DND-41 (cell line): ENCODE measurements around the gene LUZP1.

Experiments used
- ATAC-seq: fragments of 200-7000 bp; cut with Tn5 transposase; 3 replicates; pipeline ENCODE4 v1.9.1; 2021; ENCODE audit warnings: low read depth; ENCODE audit not compliant: insufficient read depth
- DNase-seq: peaks from one replicate; pipeline ENCODE4 v3.0.0-alpha.2; 2020
- H2AFZ ChIP-seq: 2 replicates; pipeline ENCODE4 v1.6.0; 2012; ENCODE audit warnings: low read depth, low read length
- H3K27ac ChIP-seq: 2 replicates; pipeline ENCODE4 v1.5.1; 2012; ENCODE audit warnings: low read length, inconsistent platforms
- H3K27me3 ChIP-seq: fragments of 200-600 bp; sonication (generic); 2 replicates; pipeline ENCODE4 v1.6.0; 2012; ENCODE audit warnings: low read length, mild to moderate bottlenecking, inconsistent platforms; ENCODE audit not compliant: insufficient read depth, poor library complexity
- H3K36me3 ChIP-seq: 2 replicates; pipeline ENCODE4 v1.5.1; 2012; ENCODE audit warnings: low read length, inconsistent platforms; ENCODE audit not compliant: insufficient read depth
- H3K4me1 ChIP-seq: 2 replicates; pipeline ENCODE4 v1.5.1; 2012; ENCODE audit warnings: mild to moderate bottlenecking, low read length; ENCODE audit not compliant: insufficient read depth
- H3K4me2 ChIP-seq: 2 replicates; pipeline ENCODE4 v1.6.0; 2012; ENCODE audit warnings: mild to moderate bottlenecking, moderate library complexity, low read length, inconsistent platforms; ENCODE audit not compliant: insufficient read depth
- H3K4me3 ChIP-seq, 2 experiments: fragments of 200-600 bp in 1 of 2; shearing (Covaris generic) in 1 of 2; 2 replicates each; pipeline ENCODE4 v1.5.1; 2012 to 2016; ENCODE audit warnings: inconsistent platforms in 2 of 2, low read length in 2 of 2, mild to moderate bottlenecking in 2 of 2, low read depth in 1 of 2, moderate library complexity in 1 of 2
- H3K79me2 ChIP-seq: 2 replicates; pipeline ENCODE4 v1.6.0; 2012; ENCODE audit warnings: low read length, inconsistent platforms; ENCODE audit not compliant: insufficient read depth
- H3K9ac ChIP-seq: 2 replicates; pipeline ENCODE4 v1.6.0; 2012; ENCODE audit warnings: low read depth, mild to moderate bottlenecking, inconsistent platforms, low read length, moderate library complexity
- H3K9me3 ChIP-seq: 2 replicates; pipeline ENCODE4 v1.5.1; 2012; ENCODE audit warnings: low read length, moderate library complexity, mild to moderate bottlenecking, inconsistent platforms; ENCODE audit not compliant: insufficient read depth, severe bottlenecking
- H4K20me1 ChIP-seq: 2 replicates; pipeline ENCODE4 v1.6.0; 2012; ENCODE audit warnings: low read length; ENCODE audit not compliant: insufficient read depth
- CTCF ChIP-seq: IDR thresholded peaks from 2 replicates; pipeline ENCODE4 v1.5.1; 2012; ENCODE audit warnings: borderline replicate concordance, low read length, moderate library complexity, mild to moderate bottlenecking; ENCODE audit not compliant: poor library complexity, severe bottlenecking; ENCODE audit errors: extremely low read depth
- EZH2 ChIP-seq: IDR thresholded peaks from 3 replicates; pipeline ENCODE4 v1.6.1; 2012; ENCODE audit warnings: borderline replicate concordance, low read depth, mild to moderate bottlenecking, moderate library complexity, low read length, inconsistent platforms; ENCODE audit not compliant: severe bottlenecking

Gene LUZP1

GRCh38 chr1:23126801-23127200 is 41.9 kb downstream of the LUZP1 start:
- ATAC-seq (no peak), DNase-seq (no peak)
- H3K4me2 ChIP-seq = no peak overlapping the region
- H3K36me3 ChIP-seq = no peaks in the 10 kb centered on the region
- no peaks in the 10 kb centered on the region for H3K27me3 ChIP-seq
- H3K79me2 ChIP-seq = peaks cover 50% of the 10 kb centered on the region
- H3K4me3 ChIP-seq = no peak overlapping the region
- H3K4me1 ChIP-seq = no peaks in the 10 kb centered on the region
- TF ChIP-seq EZH2 (no peak), CTCF (no peak)
- H2AFZ ChIP-seq = no peak overlapping the region
- peaks cover 49% of the 10 kb centered on the region; the same call in 1 of the 2 replicates for H4K20me1 ChIP-seq
- H3K27ac ChIP-seq = no peak overlapping the region
- H3K9ac ChIP-seq = no peak overlapping the region
- no peaks in the 10 kb centered on the region for H3K9me3 ChIP-seq

DNA sequence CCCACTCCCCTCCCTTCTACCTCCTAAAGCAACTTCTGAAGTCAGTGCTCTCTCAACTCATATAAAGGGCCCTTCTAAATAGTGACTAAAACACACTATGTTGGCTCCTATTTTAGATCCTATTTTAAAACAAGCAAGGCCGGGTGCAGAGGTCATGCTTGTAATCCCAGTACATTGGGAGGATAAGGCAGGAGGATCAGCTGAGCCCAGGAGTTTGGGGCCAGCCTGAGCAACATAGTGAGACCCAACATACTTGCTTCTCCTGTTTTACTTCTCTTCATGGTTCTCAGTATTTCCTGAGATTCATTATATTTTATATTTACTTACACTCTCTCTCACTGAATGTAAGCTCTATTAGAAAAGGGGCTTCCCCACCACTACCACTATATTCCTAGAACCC is 42.5 kb downstream of the LUZP1 start:
- no peak for TF ChIP-seq EZH2
- TF ChIP-seq CTCF = no peak
- Histone ChIP-seq H3K4me3 (no peak overlapping the region), H3K27me3 (no peaks in the 10 kb centered on the region), H3K4me2 (no peak overlapping the region), H3K9ac (no peak overlapping the region), H3K79me2 (peaks cover 52% of the 10 kb centered on the region), H3K27ac (no peak overlapping the region), H2AFZ (no peak overlapping the region), H3K4me1 (no peaks in the 10 kb centered on the region), H3K36me3 (no peaks in the 10 kb centered on the region), H4K20me1 (peaks cover 48% of the 10 kb centered on the region; the same call in 1 of the 2 replicates), H3K9me3 (no peaks in the 10 kb centered on the region)
- no peak for ATAC-seq
- DNase-seq = no peak

DNA sequence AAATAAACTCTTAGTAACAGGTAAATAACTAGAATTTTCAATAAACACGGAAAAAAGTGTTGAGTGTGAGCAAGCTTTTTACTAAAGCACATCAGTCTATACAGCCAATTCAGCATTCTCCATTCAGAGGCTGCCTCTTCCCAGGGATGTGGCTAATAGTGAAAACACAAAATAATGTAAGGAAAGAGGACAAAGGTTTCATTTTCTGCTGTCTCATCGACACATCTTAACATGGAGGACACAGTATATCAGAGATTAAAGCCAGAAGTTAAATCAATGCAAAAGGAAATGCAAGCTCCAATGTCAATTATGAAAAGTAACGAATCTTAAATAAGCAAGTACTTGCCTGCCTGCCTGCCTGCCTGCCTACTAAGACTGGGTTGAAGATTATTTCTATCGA is 43.2 kb downstream of the LUZP1 start:
- TF ChIP-seq EZH2 = no peak
- no peak for TF ChIP-seq CTCF
- Histone ChIP-seq H2AFZ (no peak overlapping the region), H3K9me3 (no peaks in the 10 kb centered on the region), H3K4me3 (no peak overlapping the region), H4K20me1 (peaks cover 47% of the 10 kb centered on the region; the same call in 1 of the 2 replicates), H3K27ac (no peak overlapping the region), H3K9ac (no peak overlapping the region), H3K4me1 (peaks cover under 1% of the 10 kb centered on the region; the same call in 1 of the 2 replicates), H3K27me3 (no peaks in the 10 kb centered on the region), H3K79me2 (peaks cover 53% of the 10 kb centered on the region), H3K4me2 (no peak overlapping the region), H3K36me3 (no peaks in the 10 kb centered on the region)
- ATAC-seq (no peak), DNase-seq (no peak)
